Lung (tissue), 12 donors: ENCODE results near the gene HOATZ. TPM values are rescaled to one million over a fixed set of nuclear protein-coding genes. Genes with fewer than 3 reads are reported as not detected.

ENCODE experiments used
- ATAC-seq: fragments of 200-7000 bp; cut with Tn5 transposase; one replicate; pipeline ENCODE4 v1.9.1; 2020; ENCODE audit warnings: moderate number of reproducible peaks; ENCODE audit not compliant: insufficient read depth, low FRiP score
- DNase-seq, 3 donors: peaks; one replicate each; pipeline ENCODE4 v3.0.0-alpha.2; 2013 to 2017
- H3K27ac ChIP-seq, 2 donors: one replicate each; pipeline ENCODE4 v1.5.1; 2013; ENCODE audit warnings: mild to moderate bottlenecking in 2 of 2, moderate library complexity in 2 of 2, control low read depth in 1 of 2, inconsistent platforms in 1 of 2, low read depth in 1 of 2, low read length in 1 of 2
- H3K27me3 ChIP-seq, 3 donors: one replicate each; pipeline ENCODE4 v1.5.1; 2013; ENCODE audit warnings: low read length in 2 of 3; ENCODE audit not compliant: control insufficient read depth in 3 of 3, insufficient read depth in 3 of 3
- H3K36me3 ChIP-seq, 4 donors: one replicate each; pipeline ENCODE4 v1.5.1; 2013; ENCODE audit warnings: low read length in 4 of 4, mild to moderate bottlenecking in 1 of 4, moderate library complexity in 1 of 4; ENCODE audit not compliant: control insufficient read depth in 4 of 4, insufficient read depth in 4 of 4
- H3K4me1 ChIP-seq, 5 donors: one replicate each; pipeline ENCODE4 v1.5.1; 2013; ENCODE audit warnings: low read length in 5 of 5, mild to moderate bottlenecking in 2 of 5, moderate library complexity in 1 of 5; ENCODE audit not compliant: control insufficient read depth in 5 of 5, insufficient read depth in 5 of 5
- H3K4me3 ChIP-seq: one replicate; pipeline ENCODE4 v1.5.1; 2013; ENCODE audit warnings: mild to moderate bottlenecking, control low read depth, moderate library complexity
- H3K9ac ChIP-seq, 2 donors: one replicate each; pipeline ENCODE4 v1.5.1; 2013; ENCODE audit warnings: low read length in 2 of 2, control low read depth in 1 of 2; ENCODE audit not compliant: insufficient read depth in 1 of 2
- H3K9me3 ChIP-seq, 4 donors: one replicate each; pipeline ENCODE4 v1.5.1; 2013; ENCODE audit warnings: low read length in 3 of 4, mild to moderate bottlenecking in 1 of 4, moderate library complexity in 1 of 4; ENCODE audit not compliant: control insufficient read depth in 4 of 4, insufficient read depth in 3 of 4
- whole genome bisulfite sequencing, 2 donors: extraction: QIAGEN DNeasy Blood & Tissue Kit; methylation state at CpG; one replicate each; pipeline ENCODE4 v1.1.7; 2013; 5-methylcytosine and 5-hydroxymethylcytosine counted together
- polyA plus RNA-seq, 2 donors: library from polyadenylated mRNA; stranded (reverse); fragments of 200-250 nt; gene quantifications; one replicate each; pipeline ENCODE4 v1.2.1, GENCODE V29; 2013
- total RNA-seq, 2 donors: library from RNA; depleted of rRNA in 1 of 2; stranded (reverse); fragments of >200 nt in 1 of 2; gene quantifications; one replicate each; pipeline ENCODE4 v1.2.1, GENCODE V29; 2014 to 2021
- TF ChIP-seq, protein P1 (sequence below): IDR thresholded peaks from 2 replicates; pipeline ENCODE4 v1.5.1; 2012; ENCODE audit warnings: mild to moderate bottlenecking; ENCODE audit errors: control extremely low read depth, extremely low read depth
- donor health status: control.
- donor health status: control.
- donor health status: Bipolar disorder and iron deficiency.
- donor health status: healthy.
- donor health status: DM: yes; HTN: yes; CAD: no.

The HOATZ gene
- total and polyA plus RNA-seq, 4 donors = 23.6 to 42.9 (median 29.0) TPM

- no peak overlapping the region for H3K27ac ChIP-seq
These were observed 20.7 kb downstream of the HOATZ start for GRCh38 chr11:111535281-111535680.

DNA sequence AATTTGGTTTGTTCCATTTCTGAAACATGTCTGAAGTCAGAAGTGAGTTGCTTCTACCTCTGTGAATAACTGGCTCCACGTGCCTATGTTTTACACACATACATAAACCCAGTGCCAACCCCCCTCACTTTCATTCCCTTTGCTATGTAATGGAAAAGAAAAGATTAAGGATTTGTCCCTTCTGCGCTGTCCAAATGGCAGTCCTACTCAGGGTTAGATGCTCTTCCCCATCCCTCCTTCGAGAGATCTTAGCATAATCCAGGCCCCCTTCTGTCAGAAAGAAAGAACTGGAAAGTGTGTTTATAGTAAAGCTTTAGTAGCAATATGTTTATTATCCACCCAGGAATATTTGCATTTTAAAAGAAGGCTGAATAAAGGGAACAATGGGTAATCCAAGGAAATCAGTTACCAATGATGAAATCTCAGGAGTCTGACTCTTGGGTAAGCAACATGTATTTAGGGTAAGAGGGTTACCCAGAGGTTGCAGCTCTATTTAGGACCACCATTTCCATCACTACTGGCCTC lies 22.8 kb downstream of the HOATZ start:
- H3K4me3 ChIP-seq = no peak overlapping the region
- ATAC-seq (no peak), DNase-seq (no peak)
- peaks cover 0 to 20% (median 0%) of the 10 kb centered on the region in 5 donors for H3K4me1 ChIP-seq
- 88 to 91% methylated on average over 3 of the region's 3 CpGs for WGBS, 2 donors
- H3K27ac ChIP-seq = no peak overlapping the region
- H3K36me3 ChIP-seq = no peaks in the 10 kb centered on the region
- peaks cover 0 to 9% (median 6%) of the 10 kb centered on the region in 3 donors for H3K27me3 ChIP-seq
- TF ChIP-seq, protein P1, sequence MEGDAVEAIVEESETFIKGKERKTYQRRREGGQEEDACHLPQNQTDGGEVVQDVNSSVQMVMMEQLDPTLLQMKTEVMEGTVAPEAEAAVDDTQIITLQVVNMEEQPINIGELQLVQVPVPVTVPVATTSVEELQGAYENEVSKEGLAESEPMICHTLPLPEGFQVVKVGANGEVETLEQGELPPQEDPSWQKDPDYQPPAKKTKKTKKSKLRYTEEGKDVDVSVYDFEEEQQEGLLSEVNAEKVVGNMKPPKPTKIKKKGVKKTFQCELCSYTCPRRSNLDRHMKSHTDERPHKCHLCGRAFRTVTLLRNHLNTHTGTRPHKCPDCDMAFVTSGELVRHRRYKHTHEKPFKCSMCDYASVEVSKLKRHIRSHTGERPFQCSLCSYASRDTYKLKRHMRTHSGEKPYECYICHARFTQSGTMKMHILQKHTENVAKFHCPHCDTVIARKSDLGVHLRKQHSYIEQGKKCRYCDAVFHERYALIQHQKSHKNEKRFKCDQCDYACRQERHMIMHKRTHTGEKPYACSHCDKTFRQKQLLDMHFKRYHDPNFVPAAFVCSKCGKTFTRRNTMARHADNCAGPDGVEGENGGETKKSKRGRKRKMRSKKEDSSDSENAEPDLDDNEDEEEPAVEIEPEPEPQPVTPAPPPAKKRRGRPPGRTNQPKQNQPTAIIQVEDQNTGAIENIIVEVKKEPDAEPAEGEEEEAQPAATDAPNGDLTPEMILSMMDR = no peak
- no peak overlapping the region for H3K9ac ChIP-seq
- H3K9me3 ChIP-seq = peaks cover 0 to 5% (median 1%) of the 10 kb centered on the region in 4 donors

More at GRCh38 chr11:111535281-111535680, 20.7 kb downstream of the HOATZ start:
- Histone ChIP-seq H3K9ac (no peak overlapping the region), H3K36me3 (no peaks in the 10 kb centered on the region), H3K4me1 (peaks cover 0 to 6% (median 0%) of the 10 kb centered on the region in 5 donors), H3K27me3 (peaks cover 0 to 10% (median 6%) of the 10 kb centered on the region in 3 donors), H3K9me3 (peaks cover 0 to 5% (median 1%) of the 10 kb centered on the region in 4 donors), H3K4me3 (no peak overlapping the region)
- WGBS, 2 donors = 89 to 92% methylated on average over 6 of the region's 6 CpGs
- DNase-seq = no peak
- TF ChIP-seq, protein P1 = no peak
- no peak for ATAC-seq

GRCh38 chr11:111538407-111539114 lies 24.0 kb downstream of the HOATZ start:
- peaks cover 0 to 5% (median 1%) of the 10 kb centered on the region in 4 donors for H3K9me3 ChIP-seq
- peaks cover 0 to 6% (median 5%) of the 10 kb centered on the region in 3 donors for H3K27me3 ChIP-seq
- no peak overlapping the region for H3K27ac ChIP-seq
- no peak overlapping the region for H3K9ac ChIP-seq
- H3K4me1 ChIP-seq = peaks cover 0 to 20% (median 0%) of the 10 kb centered on the region in 5 donors
- no peak for ATAC-seq
- no peak overlapping the region for H3K4me3 ChIP-seq
- TF ChIP-seq, protein P1 = no peak
- no peaks in the 10 kb centered on the region for H3K36me3 ChIP-seq
- WGBS, 2 donors = 79 to 100% methylated on average over 1 of the region's 1 CpG
- no peak for DNase-seq
